ENCODE measurements around the gene KCMF1. TPM values are rescaled to one million over a fixed set of nuclear protein-coding genes. Genes with fewer than 3 reads are reported as not detected.

KCMF1 gene
- polyA plus RNA-seq, 3 donors: 22.5 to 52.9 (median 28.5) TPM

GRCh38 chr2:85010404-85010803 lies 39.4 kb downstream of the KCMF1 start:
- H3K36me3 ChIP-seq (replicated peaks in 1 of 2; ENCODE audit: control insufficient read depth in 1 of 2, insufficient read depth in 2 of 2, low read length in 2 of 2): peaks cover 4 to 9% of the 10 kb centered on the region in 2 donors
- no peak overlapping the region for H3K9ac ChIP-seq (ENCODE audit: insufficient read depth, low read length, poor library complexity, severe bottlenecking)
- H3K79me2 ChIP-seq (ENCODE audit: insufficient read depth, low read length): peaks cover 95% of the 10 kb centered on the region
- no peaks in the 10 kb centered on the region for H3K9me3 ChIP-seq (replicated peaks in 1 of 2; ENCODE audit: control insufficient read depth in 1 of 2, insufficient read depth in 1 of 2, low read length in 2 of 2)
- peaks cover 67% of the 10 kb centered on the region for H4K20me1 ChIP-seq (ENCODE audit: insufficient read depth, low read length)
- Mint-ChIP-seq H3K9me3 (peaks cover 0 to 5% (median 0%) of the 10 kb centered on the region in 7 donors), H3K27ac (peak overlapping the region in 2 of 7 donors; percentile 30 to 56), H3K27me3 (ENCODE audit: low read depth in 3 of 3) (peaks cover 0 to 1% (median 0%) of the 10 kb centered on the region in 3 donors), H3K36me3 (peaks cover 14 to 20% of the 10 kb centered on the region in 2 donors), H3K4me3 (no peak overlapping the region), H3K4me1 (peaks cover 71% of the 10 kb centered on the region)
- WGBS (ENCODE audit: insufficient coverage): no CpG with 5 or more reads among the region's 1 CpG
- no peak for DNase-seq
- peak overlapping the region in 1 of 2 donors; percentile 61 for H3K27ac ChIP-seq (ENCODE audit: low read depth in 1 of 2, low read length in 2 of 2)
- H3K27me3 ChIP-seq (ENCODE audit: control insufficient read depth in 2 of 2, insufficient read depth in 2 of 2, low read length in 2 of 2): no peaks in the 10 kb centered on the region
- H3K4me1 ChIP-seq (ENCODE audit: control insufficient read depth in 1 of 2, insufficient read depth in 2 of 2, low read length in 2 of 2): peaks cover 50 to 63% of the 10 kb centered on the region in 2 donors
- intact Hi-C loops (cut with micrococcal nuclease): no loop called here
- no peak overlapping the region for H3K4me2 ChIP-seq (replicated peaks; ENCODE audit: extremely low read depth, low read length, poor library complexity, severe bottlenecking)
- no peak for TF ChIP-seq CTCF (IDR thresholded peaks at IDR 0.05)
- H2AFZ ChIP-seq (ENCODE audit: insufficient read depth, low read depth, low read length, poor library complexity, severe bottlenecking): no peak overlapping the region
- no peak overlapping the region for H3K4me3 ChIP-seq (replicated peaks in 1 of 3; ENCODE audit: low read depth in 2 of 3, low read length in 3 of 3)

GRCh38 chr2:85011098-85011497 lies 40.1 kb downstream of the KCMF1 start:
- no peak overlapping the region for H2AFZ ChIP-seq (ENCODE audit: insufficient read depth, low read depth, low read length, poor library complexity, severe bottlenecking)
- no peak for TF ChIP-seq CTCF (IDR thresholded peaks at IDR 0.05)
- Mint-ChIP-seq H3K9me3 (peaks cover 0 to 5% (median 0%) of the 10 kb centered on the region in 7 donors), H3K4me1 (peaks cover 73% of the 10 kb centered on the region), H3K27me3 (ENCODE audit: low read depth in 3 of 3) (peaks cover 0 to 1% (median 0%) of the 10 kb centered on the region in 3 donors), H3K4me3 (no peak overlapping the region), H3K36me3 (peaks cover 14 to 20% of the 10 kb centered on the region in 2 donors), H3K27ac (peak overlapping the region in 3 of 7 donors; percentile 32 to 57 (median 56))
- no peak overlapping the region for H3K4me3 ChIP-seq (replicated peaks in 1 of 3; ENCODE audit: low read depth in 2 of 3, low read length in 3 of 3)
- H3K27ac ChIP-seq (ENCODE audit: low read depth in 1 of 2, low read length in 2 of 2): peak overlapping the region in 1 of 2 donors; percentile 7
- H3K9ac ChIP-seq (ENCODE audit: insufficient read depth, low read length, poor library complexity, severe bottlenecking): no peak overlapping the region
- no peaks in the 10 kb centered on the region for H3K9me3 ChIP-seq (replicated peaks in 1 of 2; ENCODE audit: control insufficient read depth in 1 of 2, insufficient read depth in 1 of 2, low read length in 2 of 2)
- peaks cover 97% of the 10 kb centered on the region for H3K79me2 ChIP-seq (ENCODE audit: insufficient read depth, low read length)
- H3K4me2 ChIP-seq (replicated peaks; ENCODE audit: extremely low read depth, low read length, poor library complexity, severe bottlenecking): no peak overlapping the region
- H3K27me3 ChIP-seq (ENCODE audit: control insufficient read depth in 2 of 2, insufficient read depth in 2 of 2, low read length in 2 of 2): no peaks in the 10 kb centered on the region
- peak in 2 of 3 donors; percentile 25 to 54 for DNase-seq
- intact Hi-C loops (cut with micrococcal nuclease): no loop called here
- H3K36me3 ChIP-seq (replicated peaks in 1 of 2; ENCODE audit: control insufficient read depth in 1 of 2, insufficient read depth in 2 of 2, low read length in 2 of 2): peaks cover 4 to 9% of the 10 kb centered on the region in 2 donors
- peaks cover 52 to 64% of the 10 kb centered on the region in 2 donors for H3K4me1 ChIP-seq (ENCODE audit: control insufficient read depth in 1 of 2, insufficient read depth in 2 of 2, low read length in 2 of 2)
- peaks cover 74% of the 10 kb centered on the region for H4K20me1 ChIP-seq (ENCODE audit: insufficient read depth, low read length)
- no CpG with 5 or more reads among the region's 3 CpGs for WGBS (ENCODE audit: insufficient coverage)
